Muscle of leg (tissue), 11 donors: ENCODE measurements around the gene NAALADL2. TPM values are rescaled to one million over a fixed set of nuclear protein-coding genes. Genes with fewer than 3 reads are reported as not detected.
"Not testable (repeated sequence)": the region's sequence is repeated elsewhere in the genome, so short reads cannot be mapped to it uniquely, and the experiment has no call there.

Source experiments
- DNase-seq: peaks from one replicate; pipeline ENCODE4 v3.0.0; 2013
- H3K27ac ChIP-seq: one replicate; pipeline ENCODE4 v1.5.1; 2013; ENCODE audit warnings: mild to moderate bottlenecking, low read length, control low read depth
- H3K27me3 ChIP-seq: one replicate; pipeline ENCODE4 v1.6.1; 2013; ENCODE audit warnings: low read length; ENCODE audit not compliant: control insufficient read depth, insufficient read depth
- H3K36me3 ChIP-seq: one replicate; pipeline ENCODE4 v1.6.1; 2013; ENCODE audit warnings: low read length; ENCODE audit not compliant: control insufficient read depth, insufficient read depth
- H3K4me1 ChIP-seq: one replicate; pipeline ENCODE4 v1.6.1; 2013; ENCODE audit warnings: low read length; ENCODE audit not compliant: control insufficient read depth, insufficient read depth
- H3K4me3 ChIP-seq: one replicate; pipeline ENCODE4 v1.5.1; 2013; ENCODE audit warnings: low read length, control low read depth
- H3K9me3 ChIP-seq: replicated peaks from 2 replicates; pipeline ENCODE4 v1.6.1; 2013; ENCODE audit warnings: low read depth, low read length; ENCODE audit not compliant: control insufficient read depth
- WGBS: methylation state at CpG from one replicate; pipeline ENCODE4 v1.1.5; 2013; ENCODE audit warnings: missing lambda C conversion rate; ENCODE audit not compliant: insufficient coverage; 5-methylcytosine and 5-hydroxymethylcytosine counted together
- polyA plus RNA-seq, 8 donors: library from polyadenylated mRNA; unstranded; fragments of 120-200 nt; gene quantifications; one replicate each; pipeline versions ENCODE4 v1.2.1 to v1.2.3, GENCODE V29; 2013; ENCODE audit warnings: inconsistent platforms in 1 of 8, low replicate concordance in 1 of 8; ENCODE audit not compliant: insufficient read length in 8 of 8, insufficient read depth in 1 of 8
- total RNA-seq: library from RNA; stranded (reverse); fragments of 120-200 nt; gene quantifications from one replicate; pipeline ENCODE4 v1.2.4, GENCODE V29; 2013

Gene NAALADL2
- total and polyA plus RNA-seq, 9 donors = 4.8 to 17.4 (median 8.0) TPM

DNA sequence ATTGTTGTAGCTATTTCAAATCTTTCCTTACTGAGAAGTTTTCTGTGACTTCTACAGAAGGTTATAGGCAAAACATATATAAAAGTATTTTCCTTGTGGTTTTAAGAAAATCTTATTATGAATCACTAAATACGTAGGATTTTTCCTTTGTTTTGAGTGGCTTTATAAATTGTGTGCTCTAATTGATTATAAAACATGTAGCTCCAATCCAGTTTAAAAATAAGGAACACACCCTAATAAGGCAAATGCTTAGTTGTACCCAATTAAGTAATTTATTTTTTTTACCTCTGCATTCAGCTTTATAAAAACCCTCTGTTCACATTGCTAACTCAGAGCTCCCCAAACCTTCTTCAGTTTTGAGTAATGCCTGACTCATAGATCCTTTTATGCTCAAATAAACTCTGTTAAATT is 408.0 kb downstream of the NAALADL2 start:
- H3K4me1 ChIP-seq = no peaks in the 10 kb centered on the region
- H3K4me3 ChIP-seq = no peak overlapping the region
- DNase-seq = no peak
- H3K27me3 ChIP-seq = no peaks in the 10 kb centered on the region
- H3K27ac ChIP-seq = no peak overlapping the region
- WGBS = no CpG with 5 or more reads among the region's 1 CpG
- H3K36me3 ChIP-seq = no peaks in the 10 kb centered on the region
- H3K9me3 ChIP-seq = no peaks in the 10 kb centered on the region

DNA sequence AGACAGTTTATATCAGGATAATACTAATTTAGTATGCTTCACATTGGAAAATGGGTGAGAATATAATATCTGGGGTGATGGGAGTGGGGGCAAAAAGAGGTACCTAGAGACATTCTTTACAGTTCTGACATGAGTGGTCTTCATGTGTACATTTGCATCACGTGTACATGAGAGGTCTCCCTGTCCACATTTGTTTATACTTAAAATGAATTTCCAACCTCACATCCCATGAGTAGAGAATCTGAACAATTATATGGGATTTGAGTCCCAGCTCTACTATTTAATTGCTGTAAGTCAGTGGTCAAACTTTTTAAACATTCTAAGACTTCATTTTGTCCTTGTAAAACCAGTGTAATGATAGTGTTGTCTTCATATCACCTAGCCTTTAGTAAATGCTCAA is 408.4 kb downstream of the NAALADL2 start:
- Histone ChIP-seq H3K27ac (no peak overlapping the region), H3K4me1 (no peaks in the 10 kb centered on the region), H3K4me3 (no peak overlapping the region), H3K27me3 (no peaks in the 10 kb centered on the region), H3K36me3 (no peaks in the 10 kb centered on the region), H3K9me3 (no peaks in the 10 kb centered on the region)
- WGBS = no CpG with 5 or more reads among the region's 1 CpG
- no peak for DNase-seq

DNA sequence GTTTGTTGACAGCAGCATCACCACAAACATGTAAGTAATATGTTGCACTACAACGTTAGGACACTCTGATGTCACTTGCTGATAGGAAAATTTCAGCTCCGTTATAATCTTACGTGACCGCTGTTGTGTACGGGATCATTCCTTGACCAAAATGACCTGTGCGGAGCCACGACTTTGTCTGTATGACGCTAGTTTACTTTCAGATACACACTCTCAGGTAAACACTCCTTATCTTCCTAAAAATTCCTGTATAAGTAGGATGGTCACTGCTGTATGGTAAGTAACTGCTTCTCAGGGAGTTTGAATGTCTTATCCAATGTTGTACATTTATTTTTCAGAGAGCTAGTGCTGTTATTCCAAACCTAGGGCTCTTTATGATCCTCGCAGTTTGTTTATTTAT is 410.3 kb downstream of the NAALADL2 start:
- Histone ChIP-seq H3K9me3 (no peaks in the 10 kb centered on the region), H3K27ac (no peak overlapping the region), H3K4me3 (no peak overlapping the region), H3K4me1 (no peaks in the 10 kb centered on the region), H3K27me3 (no peaks in the 10 kb centered on the region), H3K36me3 (no peaks in the 10 kb centered on the region)
- no peak for DNase-seq
- 95% methylated on average over 2 of the region's 9 CpGs for WGBS

DNA sequence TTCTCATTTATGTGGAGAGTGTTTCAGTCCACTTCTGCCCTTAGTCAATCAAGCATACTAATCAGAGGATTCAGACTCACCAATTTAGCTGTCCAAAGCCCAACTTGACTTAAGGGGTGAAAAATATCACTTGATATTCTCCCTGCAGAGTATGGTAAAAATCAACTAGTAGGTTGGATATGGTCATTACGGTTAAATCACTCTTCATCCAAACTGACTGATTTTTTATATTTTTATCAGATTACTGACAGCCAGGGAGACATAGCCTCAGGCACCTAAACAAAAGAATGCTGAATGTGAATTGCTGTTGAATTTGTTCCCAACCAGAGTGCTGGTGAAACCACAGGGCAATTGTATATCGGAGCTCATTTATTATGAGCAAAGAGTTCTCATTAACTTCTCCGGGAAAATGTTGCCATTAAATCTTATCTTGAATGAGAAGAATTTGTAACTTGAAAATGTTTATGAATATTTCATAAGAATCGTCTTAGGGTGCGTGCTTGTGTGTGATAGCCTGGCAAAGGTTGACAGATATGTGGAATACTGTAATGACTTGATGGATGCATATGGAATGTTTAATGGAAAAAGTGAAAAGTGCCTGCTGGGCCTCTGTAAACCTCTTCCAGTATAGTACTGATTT is 411.2 kb downstream of the NAALADL2 start:
- 45% methylated on average over 2 of the region's 5 CpGs for WGBS
- H3K27ac ChIP-seq = no peak overlapping the region
- H3K4me1 ChIP-seq = no peaks in the 10 kb centered on the region
- no peaks in the 10 kb centered on the region for H3K27me3 ChIP-seq
- H3K9me3 ChIP-seq = no peaks in the 10 kb centered on the region
- no peak overlapping the region for H3K4me3 ChIP-seq
- H3K36me3 ChIP-seq = no peaks in the 10 kb centered on the region
- DNase-seq = peak; percentile 34

DNA sequence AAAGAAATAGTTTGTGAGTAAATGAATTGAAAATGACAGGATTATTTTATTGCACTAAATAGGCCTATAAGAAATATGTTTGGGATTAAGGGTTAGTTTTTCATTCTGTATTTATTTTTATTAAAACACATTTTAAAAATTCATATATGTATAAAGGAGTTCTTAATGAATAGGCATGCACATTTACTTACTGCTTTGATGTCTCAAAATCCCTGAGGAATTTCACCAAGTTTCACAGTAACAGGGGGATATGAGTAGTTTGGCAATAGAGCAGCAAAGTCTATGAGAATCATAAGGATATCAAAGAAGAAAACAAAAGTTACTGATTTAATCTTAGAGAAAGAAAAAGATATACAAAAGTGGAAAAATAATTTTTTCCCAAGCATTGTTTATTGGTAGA is 411.7 kb downstream of the NAALADL2 start:
- H3K9me3 ChIP-seq = no peaks in the 10 kb centered on the region
- no peak overlapping the region for H3K27ac ChIP-seq
- H3K4me1 ChIP-seq = no peaks in the 10 kb centered on the region
- no peak for DNase-seq
- H3K36me3 ChIP-seq = no peaks in the 10 kb centered on the region
- H3K27me3 ChIP-seq = no peaks in the 10 kb centered on the region
- no peak overlapping the region for H3K4me3 ChIP-seq

DNA sequence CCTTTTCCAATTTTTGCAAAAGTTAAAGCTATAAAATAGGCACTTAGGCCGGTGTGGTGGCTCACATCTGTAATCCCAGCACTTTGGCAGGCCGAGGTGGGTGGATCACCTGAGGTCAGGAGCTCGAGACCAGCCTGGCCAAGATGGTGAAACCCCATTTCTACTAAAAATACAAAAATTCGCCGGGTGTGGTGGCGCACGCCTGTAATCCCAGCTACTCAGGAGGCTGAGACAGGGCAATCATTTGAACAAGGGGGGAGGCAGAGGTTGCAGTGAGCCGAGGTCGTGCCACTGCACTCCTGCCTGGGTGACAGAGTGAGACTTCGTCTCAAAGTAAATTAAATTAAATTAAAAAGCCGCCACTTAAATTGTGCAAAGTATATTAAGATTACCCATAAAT is 412.3 kb downstream of the NAALADL2 start:
- not testable (repeated sequence) for H3K27me3 ChIP-seq, H3K4me1 ChIP-seq, DNase-seq, H3K4me3 ChIP-seq, H3K36me3 ChIP-seq, H3K27ac ChIP-seq, H3K9me3 ChIP-seq
- WGBS = 100% methylated on average over 1 of the region's 11 CpGs

DNA sequence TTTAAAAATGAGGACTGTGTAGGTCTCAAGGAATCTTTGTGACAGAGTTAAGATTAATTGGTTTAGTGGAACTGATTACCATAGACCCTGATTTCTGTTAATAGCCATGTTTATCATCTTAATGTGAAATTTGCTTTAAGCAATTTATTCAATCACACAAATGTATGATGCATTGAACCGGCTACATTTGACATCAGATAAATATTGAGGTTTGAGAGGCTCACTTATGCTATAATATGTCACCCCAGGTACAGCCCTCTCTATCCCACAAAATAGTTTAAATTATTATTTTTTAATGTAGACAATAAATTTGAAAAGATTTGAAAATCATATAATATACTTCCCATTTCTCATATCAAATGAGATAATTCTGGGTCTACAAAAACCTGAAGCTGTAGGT is 413.3 kb downstream of the NAALADL2 start:
- Histone ChIP-seq H3K36me3 (no peaks in the 10 kb centered on the region), H3K4me3 (no peak overlapping the region), H3K27me3 (no peaks in the 10 kb centered on the region), H3K9me3 (no peaks in the 10 kb centered on the region), H3K27ac (no peak overlapping the region), H3K4me1 (no peaks in the 10 kb centered on the region)
- no CpG with 5 or more reads among the region's 1 CpG for WGBS
- DNase-seq = no peak

DNA sequence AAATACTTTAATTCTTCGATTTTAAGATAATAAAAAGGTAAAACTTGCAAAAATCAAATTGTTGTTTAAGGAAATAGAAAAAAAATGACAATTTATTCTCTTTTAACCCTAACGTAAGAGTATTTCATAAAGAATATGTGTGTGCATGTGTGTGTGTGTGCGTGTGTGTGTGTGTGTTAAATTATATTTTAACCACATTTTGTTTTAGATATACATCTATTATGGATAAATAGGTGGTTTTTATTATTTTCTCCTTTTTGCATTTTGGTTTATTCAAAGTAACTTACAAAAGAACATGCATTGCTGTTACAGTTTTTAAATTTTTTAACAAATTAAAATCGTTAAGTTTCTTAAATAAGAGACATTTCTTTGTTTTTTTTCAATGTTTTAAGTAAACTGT is 414.4 kb downstream of the NAALADL2 start:
- H3K9me3 ChIP-seq = no peaks in the 10 kb centered on the region
- no peaks in the 10 kb centered on the region for H3K4me1 ChIP-seq
- WGBS = no CpG with 5 or more reads among the region's 4 CpGs
- no peak overlapping the region for H3K27ac ChIP-seq
- no peaks in the 10 kb centered on the region for H3K27me3 ChIP-seq
- no peak for DNase-seq
- no peak overlapping the region for H3K4me3 ChIP-seq
- H3K36me3 ChIP-seq = no peaks in the 10 kb centered on the region

DNA sequence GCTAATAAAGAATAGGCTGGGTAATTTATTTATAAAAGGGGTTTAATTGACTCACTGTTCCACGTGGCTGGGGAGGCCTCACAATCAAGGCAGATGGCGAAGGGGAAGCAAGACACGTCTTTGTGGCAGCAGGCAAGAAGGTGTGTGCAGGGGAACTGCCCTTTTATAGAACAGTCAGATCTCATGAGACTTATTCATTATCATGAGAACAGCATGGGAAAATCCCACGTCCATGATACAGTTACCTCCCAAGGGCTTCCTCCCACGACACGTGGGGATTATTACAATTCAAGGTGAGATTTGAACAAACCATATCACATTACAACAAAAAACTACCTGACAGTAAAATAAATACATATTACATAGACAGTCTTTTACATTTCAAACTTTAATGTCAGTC is 414.9 kb downstream of the NAALADL2 start:
- no peak overlapping the region for H3K27ac ChIP-seq
- WGBS = 67% methylated on average over 2 of the region's 6 CpGs
- no peaks in the 10 kb centered on the region for H3K4me1 ChIP-seq
- no peaks in the 10 kb centered on the region for H3K9me3 ChIP-seq
- H3K36me3 ChIP-seq = no peaks in the 10 kb centered on the region
- no peak overlapping the region for H3K4me3 ChIP-seq
- H3K27me3 ChIP-seq = no peaks in the 10 kb centered on the region
- DNase-seq = no peak

DNA sequence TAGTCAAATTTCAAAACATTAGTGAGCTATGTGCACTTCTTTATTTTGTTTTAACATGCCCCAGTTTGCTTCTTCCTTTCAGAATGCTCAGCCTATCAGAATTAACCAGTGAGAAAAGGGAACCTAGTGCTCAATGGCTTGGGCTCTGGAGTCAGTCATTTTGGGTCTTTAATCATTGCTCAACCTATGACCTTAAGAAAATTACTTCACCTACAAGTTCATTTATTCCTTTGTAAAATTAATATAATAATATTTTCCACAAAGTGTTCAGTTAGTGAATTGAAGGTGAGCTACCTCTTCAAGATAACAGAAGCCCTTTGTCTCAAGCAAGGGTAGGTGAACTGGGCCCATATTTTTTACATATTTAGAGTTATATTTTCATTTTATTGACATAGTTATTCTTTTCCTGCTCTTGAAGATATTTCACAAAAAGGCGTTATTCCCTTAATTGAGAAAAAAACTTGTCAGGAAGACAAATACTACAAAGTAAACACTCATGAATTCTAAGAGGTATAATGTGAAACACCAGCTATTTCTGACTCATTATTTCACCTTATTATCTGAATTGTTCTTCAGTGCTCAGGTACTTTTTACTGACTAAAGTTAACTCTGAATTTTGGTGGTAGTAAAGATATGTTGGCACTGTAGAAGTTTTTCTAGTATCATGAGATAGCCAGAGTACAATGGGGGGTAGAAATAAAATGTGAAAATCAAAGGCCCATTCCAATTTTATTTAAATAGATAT is 415.5 kb downstream of the NAALADL2 start:
- Histone ChIP-seq H3K4me1 (no peaks in the 10 kb centered on the region), H3K9me3 (no peaks in the 10 kb centered on the region), H3K27me3 (no peaks in the 10 kb centered on the region), H3K4me3 (no peak overlapping the region), H3K36me3 (no peaks in the 10 kb centered on the region), H3K27ac (no peak overlapping the region)
- no peak for DNase-seq
- WGBS = no CpG with 5 or more reads among the region's 1 CpG
